ENCODE measurements around the gene PPAT.
A peak's percentile ranks its signal among the peaks of the same experiment; 100 is the strongest.

Gene PPAT

DNA sequence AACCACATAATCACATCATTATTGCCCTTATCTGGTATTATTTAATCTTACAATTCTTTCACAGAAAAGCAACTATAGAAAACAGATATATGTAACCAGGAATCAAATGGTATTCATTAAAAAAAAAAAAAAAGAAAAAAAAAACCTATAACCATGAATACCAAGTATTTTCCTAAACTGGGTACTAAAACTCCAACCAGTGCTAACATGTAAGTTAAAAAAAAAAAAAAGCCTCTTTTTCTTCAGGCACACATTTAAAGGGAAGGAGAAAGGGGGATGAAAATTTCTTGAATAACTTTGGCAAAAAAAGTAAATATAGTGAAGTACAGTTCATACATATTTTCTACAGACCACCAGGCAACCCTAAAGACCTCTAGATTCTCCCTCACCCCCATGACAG, 2.1 kb downstream of the PPAT start:
- DNase-seq, result no peak

DNA sequence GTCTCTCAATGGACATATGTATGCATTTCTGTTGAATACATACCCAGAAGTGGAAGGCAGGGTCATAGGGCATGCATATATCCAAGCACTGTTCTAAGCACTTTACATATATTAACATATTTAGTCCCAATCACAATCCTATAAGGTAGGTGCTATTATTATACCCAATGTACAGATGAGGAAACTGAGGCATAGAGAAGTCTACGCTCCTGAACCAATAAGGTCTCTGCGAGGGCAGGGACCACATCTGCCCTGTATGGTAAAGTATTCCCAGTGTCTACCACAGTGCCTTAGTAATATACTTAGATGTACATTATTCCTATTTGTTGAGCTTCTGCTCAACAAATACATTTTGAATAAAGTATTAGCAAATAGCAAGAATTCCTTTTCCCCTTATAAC, 5.2 kb downstream of the PPAT start:
- no peak for DNase-seq

DNA sequence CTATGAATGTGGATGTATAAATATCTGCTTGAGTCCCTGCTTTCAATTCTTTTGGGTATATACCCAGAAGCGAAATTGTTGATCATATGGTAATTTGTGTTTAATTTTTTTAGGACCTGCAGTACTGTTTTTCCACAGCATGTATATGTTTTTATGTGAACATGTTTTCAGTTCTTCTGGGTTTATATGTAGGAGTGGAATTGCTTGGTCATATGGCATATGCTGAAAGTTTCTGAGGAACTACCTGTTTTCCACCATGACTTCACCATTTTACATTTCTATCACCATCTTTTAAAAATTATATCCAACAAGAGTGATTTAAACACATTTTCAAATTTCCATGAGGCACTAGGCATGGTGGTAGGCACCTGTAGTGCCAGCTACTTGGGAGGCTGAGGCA, 8.2 kb downstream of the PPAT start:
- DNase-seq, result no peak

- no peak for DNase-seq
Observed at GRCh38 chr4:56426273-56426672, 9.1 kb downstream of the PPAT start.

DNA sequence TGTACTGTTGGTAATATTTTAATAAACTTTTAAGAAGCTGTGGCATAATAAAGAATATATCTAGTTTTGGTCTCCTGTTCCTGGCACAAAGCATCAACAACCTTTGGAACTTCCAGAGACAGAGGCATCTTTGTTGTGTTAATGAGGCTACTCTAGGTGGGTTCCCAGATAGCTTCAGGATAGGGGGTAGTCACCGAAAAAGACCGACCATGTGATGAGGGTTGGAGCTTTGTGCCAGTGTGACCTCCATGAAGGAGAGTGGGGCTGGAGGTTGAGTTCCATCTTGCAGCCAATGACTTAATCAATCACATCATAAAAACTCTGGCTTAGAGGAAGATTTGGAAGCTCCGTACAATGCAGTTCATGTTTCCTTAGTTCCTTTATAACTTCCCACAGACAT, 9.9 kb downstream of the PPAT start:
- DNase-seq, result no peak

- DNase-seq, result no peak
Observed at GRCh38 chr4:56424697-56425514, 10.5 kb downstream of the PPAT start.

GRCh38 chr4:56424176-56424575, 11.2 kb downstream of the PPAT start:
- no peak for DNase-seq

GRCh38 chr4:56417396-56417795, 18.0 kb downstream of the PPAT start:
- no peak for DNase-seq

- no peak for DNase-seq
Observed at GRCh38 chr4:56416349-56416748, 19.1 kb downstream of the PPAT start.

DNA sequence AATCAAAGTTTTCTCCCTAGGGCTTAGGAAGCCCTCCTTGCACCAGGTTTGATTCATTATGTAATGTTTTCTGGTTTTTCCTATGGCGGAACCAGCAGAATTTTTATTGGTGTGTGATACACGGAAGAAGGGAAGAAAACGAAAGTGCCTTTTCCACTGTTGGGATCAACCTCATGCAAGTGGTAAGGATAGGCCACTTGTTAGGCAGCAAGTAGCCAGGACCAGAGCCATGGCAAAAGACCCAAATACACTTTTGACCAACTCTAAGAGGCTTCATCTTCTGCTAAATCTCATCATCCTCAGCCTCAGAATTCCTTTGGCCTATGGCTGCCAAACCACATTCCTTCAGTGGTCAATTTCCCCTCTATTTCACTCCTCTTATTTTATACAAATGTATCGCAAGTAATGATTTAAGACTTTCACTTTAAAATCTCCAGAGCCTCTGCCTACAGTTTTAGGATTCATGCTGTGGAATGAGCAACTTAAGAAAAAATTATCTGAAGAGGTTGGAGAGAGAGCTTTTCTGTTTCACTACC, 21.2 kb downstream of the PPAT start:
- DNase-seq, result no peak

DNA sequence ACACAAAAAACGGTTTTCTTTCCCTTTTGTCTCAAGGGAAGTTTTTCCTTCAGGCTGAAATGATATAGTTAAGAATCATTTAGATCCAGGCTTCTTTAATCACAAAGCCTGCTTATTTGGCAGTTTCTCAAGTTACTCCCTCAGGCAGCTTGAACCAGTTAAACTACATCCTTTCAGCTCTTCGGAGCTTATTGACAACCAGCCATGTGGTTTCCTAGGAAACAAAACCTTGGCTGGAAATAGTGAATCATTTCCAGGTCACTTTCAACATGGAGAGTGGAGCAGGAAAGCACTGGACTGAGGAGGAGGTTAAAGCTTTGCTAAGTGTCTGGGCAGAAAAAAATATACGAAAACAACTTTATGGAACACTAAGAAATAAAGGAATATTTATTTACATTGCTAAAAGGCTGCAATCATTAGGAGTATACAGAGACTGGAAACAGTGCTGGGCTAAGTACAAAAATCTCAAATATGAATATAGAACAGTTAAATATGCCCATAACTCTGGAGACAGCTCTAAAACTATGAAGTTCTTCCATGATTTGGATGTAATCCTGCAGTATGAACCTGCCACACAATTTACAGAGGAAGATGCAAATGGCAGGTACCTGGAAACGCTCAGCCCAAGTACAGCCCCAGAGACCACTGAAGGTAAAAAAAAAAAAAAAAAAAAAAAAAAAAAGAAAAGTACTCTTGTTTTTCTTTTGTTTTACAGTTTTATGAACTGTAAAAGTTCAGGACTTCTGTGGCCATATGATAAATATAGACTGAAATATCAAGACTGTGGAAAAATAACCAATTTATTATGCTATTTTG, 25.0 kb downstream of the PPAT start:
- no peak for DNase-seq

- DNase-seq, result no peak
Observed at GRCh38 chr4:56409511-56410090, 25.8 kb downstream of the PPAT start.

DNA sequence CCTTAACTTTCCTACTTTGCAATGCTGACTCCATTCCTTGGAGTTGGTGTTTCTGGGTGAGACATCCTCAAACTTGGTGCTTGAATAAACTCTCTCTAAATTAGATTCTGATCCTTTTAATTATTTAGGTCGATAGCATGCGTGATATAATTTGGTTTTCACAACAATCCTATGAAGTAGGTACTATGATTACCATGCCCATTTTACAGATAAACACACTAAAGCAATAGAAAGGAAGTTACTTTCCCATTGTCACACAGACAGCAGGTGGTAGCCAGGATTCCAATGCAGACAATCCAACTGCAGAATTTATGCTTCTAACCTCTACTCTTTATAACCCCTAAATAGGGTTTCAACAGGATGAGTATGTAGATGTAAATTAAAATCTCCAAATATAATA, 26.4 kb downstream of the PPAT start:
- DNase-seq, result no peak

DNA sequence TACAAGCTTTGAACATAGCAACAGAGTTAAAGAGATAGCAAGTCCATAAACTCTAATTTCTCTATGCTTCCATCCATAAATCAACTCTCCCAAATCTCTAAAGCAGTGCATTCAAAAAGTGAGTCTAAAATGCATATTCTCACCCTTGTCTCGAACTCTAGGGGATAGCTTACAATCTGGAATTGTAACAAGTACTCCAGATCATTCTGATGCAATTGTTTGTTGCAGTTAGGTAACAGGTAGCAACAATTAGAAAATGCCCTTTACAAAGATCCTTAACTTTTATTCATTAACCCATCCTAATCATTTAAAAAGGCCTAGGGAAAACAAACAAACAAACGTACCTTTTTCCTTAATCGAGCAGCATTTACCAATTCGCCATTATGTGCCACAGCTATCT, 29.3 kb downstream of the PPAT start:
- no peak for DNase-seq

DNA sequence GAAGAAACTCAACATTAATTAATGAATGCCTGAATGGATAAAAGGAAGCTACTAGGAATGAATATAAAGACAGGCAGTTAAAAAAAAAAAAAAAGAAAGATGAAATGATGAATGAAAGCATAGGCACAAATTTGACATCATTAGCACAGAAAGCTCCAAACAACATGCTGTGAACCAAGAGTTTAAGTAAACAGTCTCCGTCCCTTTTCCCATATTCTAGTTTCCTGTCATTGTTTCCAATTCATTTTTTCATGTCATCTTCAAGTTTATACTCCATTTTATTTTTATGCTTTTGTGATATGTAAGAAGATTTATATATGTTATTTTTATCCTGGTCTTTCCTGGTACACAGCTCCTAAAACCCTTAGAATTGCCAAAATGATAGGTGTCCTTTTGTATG, 30.4 kb downstream of the PPAT start:
- DNase-seq, result no peak

DNA sequence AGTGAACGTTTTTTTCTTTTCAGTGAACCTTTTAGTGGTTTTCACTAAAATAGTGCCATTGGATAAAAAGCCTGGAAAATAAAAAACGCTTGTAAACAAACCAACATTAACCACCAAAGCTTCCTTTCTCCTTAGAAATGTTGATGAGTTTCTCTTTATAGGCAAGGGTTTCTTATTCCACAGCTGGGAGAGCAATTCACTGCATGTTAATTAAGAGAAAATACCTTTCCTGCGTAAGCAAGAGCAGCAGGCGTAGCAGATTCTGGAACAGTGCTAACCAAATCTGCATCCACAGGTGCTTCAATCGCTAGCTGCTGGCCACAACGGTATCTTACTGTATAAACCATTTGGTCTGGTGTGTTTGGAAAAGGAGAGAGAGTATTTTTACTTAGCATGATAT, 34.9 kb downstream of the PPAT start:
- no peak for DNase-seq

DNA sequence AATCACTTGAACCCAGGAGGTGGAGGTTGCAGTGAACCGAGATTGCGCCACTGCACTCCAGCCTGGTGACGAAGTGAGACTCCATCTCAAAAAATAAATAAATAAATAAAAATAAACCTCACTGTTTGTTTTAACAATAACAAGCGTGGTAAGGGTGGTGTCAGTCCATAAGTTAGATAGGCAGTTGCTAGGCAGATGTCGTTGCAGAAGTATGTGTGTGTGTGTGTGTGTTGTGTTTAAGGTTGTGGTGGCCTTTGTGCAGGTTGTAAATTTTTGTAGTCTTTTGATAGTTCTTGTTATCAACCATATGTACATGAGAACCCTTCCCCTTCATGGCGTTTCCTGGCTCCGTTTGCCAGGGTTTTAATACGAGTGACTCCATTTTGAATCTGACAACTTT, 44.1 kb downstream of the PPAT start:
- DNase-seq, result no peak

DNA sequence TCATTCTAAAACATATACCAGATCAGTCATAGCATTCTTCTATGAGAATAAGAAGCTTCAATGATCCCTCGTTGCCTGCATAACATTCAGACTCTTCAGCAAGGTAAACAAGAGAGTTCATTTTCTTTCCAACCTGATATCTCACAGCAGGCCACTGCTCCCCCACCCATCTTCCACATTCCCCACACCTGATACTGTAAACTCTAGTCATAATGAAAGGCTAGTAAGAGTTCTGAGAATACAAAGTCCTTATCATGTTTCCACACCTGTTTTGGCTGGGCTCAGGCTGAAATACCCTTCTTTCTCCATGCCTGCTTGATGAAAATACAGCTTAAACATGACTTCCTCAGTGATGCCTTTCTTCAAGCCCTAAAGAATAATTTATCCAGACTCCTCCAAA, 45.9 kb downstream of the PPAT start:
- DNase-seq, result no peak

DNA sequence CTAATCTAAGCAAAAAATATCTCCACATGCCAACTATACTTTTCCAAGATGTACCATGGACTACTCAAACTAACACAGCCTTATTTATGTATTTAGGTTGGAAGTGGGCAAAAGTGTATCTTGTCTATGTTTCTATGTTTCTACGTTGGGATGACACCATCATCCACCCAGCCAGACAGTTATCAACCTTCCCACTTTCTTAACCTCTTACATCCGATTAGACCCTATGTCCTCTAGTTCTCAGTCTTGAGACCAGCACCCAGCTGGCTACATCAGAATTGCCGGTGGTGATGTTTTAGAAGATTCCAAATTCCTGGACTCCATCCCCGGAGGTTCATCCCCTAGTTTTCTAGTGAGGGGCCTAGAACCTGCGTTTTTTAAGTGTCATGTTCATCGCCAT, 47.1 kb downstream of the PPAT start:
- DNase-seq, result no peak

DNA sequence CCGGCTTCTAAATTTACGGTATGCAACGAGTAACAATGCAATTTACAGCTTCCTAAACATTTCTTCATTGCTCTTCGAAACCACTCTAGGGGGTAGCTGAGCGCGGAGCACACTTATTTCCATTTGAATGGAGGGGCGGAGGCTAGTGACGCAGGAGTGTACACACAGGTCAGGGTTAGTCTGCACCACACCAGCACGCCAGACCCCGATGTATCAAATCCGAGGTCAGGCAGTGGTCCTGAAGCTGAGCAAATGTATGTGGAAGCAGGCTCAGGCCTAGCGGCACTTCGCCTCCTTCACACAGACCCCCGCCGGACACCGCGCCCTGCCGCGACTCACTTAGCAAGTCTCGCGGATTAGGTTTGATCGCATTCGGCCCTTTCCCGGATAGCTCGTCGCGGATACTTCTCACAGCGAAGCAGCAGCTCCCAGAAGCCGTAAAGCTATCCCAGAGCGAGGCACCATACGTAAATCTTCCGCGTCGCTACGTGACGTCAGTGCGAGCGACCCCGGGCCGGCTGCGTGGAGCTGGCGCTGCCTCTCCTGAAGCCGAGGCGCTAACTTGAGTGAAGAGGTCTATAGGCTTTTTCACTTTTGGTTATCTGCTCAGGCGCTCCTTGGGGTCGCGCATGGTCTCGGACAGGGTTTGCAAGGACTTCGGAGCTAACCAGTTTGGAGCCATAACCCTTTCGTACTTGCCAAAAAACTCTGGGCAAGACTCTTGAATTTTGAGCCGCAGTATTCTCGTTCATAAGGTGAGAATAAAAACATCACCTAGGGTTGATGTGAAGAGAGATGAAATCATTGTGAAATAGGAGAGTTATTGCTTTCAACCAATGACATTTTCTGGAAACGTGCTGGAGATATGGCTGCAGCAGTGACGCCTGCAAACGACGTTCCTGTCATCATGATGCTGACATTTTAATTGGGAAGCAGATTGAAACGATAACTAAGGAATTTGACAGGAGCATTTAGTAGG, 48.1 kb downstream of the PPAT start, which contains the start of gene AASDH:
TSS of gene AASDH (minus strand) at position 469 of the 979 bp plus-strand sequence. CDS start 3,192 bp downstream, outside the sequence.
- DNase-seq, result peak; percentile 96

GRCh38 chr4:56386091-56386490, 49.3 kb downstream of the PPAT start:
- DNase-seq, result no peak

GRCh38 chr4:56375458-56375857, 60.0 kb downstream of the PPAT start:
- no peak for DNase-seq
